H1 (cell line): ENCODE measurements around the gene UTP25. TPM values are rescaled to one million over a fixed set of nuclear protein-coding genes. Genes with fewer than 3 reads are reported as not detected.

Experiments used
- CHD1 ChIP-seq: IDR thresholded peaks from 2 replicates; pipeline ENCODE4 v1.6.1; 2012; ENCODE audit warnings: low read depth, low read length, improper control_type of control experiment
- GTF2F1 ChIP-seq: IDR thresholded peaks from 2 replicates; pipeline ENCODE4 v1.6.1; 2012; ENCODE audit warnings: low read depth, low read length, improper control_type of control experiment, borderline replicate concordance
- HDAC2 ChIP-seq, 2 experiments: fragments of 300-600 bp in 1 of 2; sonication (generic) in 1 of 2; IDR thresholded peaks; 2 replicates each; pipeline ENCODE4 v1.6.1; 2011 to 2012; ENCODE audit warnings: low read depth in 2 of 2, low read length in 2 of 2, mild to moderate bottlenecking in 2 of 2, moderate library complexity in 2 of 2, borderline replicate concordance in 1 of 2, inconsistent platforms in 1 of 2
- KDM1A ChIP-seq: fragments of 200-600, 300-600 bp; sonication (generic); IDR thresholded peaks from 2 replicates; pipeline ENCODE4 v1.7.1; 2016; ENCODE audit warnings: mild to moderate bottlenecking, low read length, borderline replicate concordance
- PHF8 ChIP-seq: fragments of 200-600 bp; sonication (generic); conservative IDR thresholded peaks from 2 replicates; pipeline ENCODE4 v1.7.1; 2012; ENCODE audit warnings: low read depth, mild to moderate bottlenecking, inconsistent platforms, low read length, moderate library complexity
- ZNF274 ChIP-seq: IDR thresholded peaks from 2 replicates; pipeline ENCODE4 v1.7.0; 2012; ENCODE audit warnings: low read length, borderline replicate concordance; ENCODE audit errors: extremely low read depth
- polyA plus RNA-seq, 7 experiments: library from polyadenylated mRNA; depleted of rRNA in 3 of 7; stranded (reverse) in 5 of 7; unstranded in 2 of 7; fragments of >200 nt in 5 of 7; fragments of 200-250 nt in 2 of 7; gene quantifications; 1 replicate in 5 of 7; 2 replicates in 1 of 7; 4 replicates in 1 of 7; pipeline versions ENCODE4 v1.2.1 to v1.2.3, GENCODE V29; 2011 to 2013; ENCODE audit warnings: missing spikeins in 2 of 7, mixed read lengths in 2 of 7
- total RNA-seq: library from RNA; stranded (reverse); fragmentation: NEBNext Ultra II Directional; extraction: Animal tissue kit (Norgen Biotek cat#: 25700); gene quantifications from 2 replicates; pipeline ENCODE4 v1.2.1, GENCODE V29; 2021

The UTP25 gene
- total and polyA plus RNA-seq, 2 of the 8 experiments (the other 6 are each of a cell fraction or from before 2014, with no cell fraction given) = 4.0 to 7.6 TPM

DNA sequence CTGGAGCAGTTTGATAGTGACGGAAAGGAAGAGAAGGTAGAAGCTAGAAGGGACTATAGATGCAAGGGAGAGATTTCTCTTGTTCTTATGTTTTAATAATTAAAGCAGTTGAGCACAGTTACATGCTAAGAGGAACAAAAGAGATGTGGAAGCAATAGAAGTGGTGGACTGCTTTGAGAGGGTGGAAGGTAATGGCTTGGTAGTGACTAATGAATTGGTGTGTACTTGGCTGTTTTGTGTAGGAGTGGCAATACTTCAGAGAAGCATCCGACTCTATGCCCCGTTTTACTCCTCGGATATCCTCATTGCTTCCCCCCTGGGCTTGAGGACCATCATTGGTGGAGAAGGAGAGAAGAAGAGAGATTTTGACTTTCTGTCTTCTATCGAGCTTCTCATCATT, 12.8 kb downstream of the UTP25 start (continued):
- no peak for TF ChIP-seq KDM1A
- TF ChIP-seq ZNF274 = no peak
- TF ChIP-seq PHF8 = no peak
- TF ChIP-seq HDAC2 (IDR thresholded peaks at IDR 0.05; ENCODE audit: borderline replicate concordance in 1 of 2, low read depth in 2 of 2, low read length in 2 of 2) = no peak
- no peak for TF ChIP-seq CHD1
- no peak for TF ChIP-seq GTF2F1
